Measurements from ENCODE around the gene SMAP1.

SMAP1 gene

DNA sequence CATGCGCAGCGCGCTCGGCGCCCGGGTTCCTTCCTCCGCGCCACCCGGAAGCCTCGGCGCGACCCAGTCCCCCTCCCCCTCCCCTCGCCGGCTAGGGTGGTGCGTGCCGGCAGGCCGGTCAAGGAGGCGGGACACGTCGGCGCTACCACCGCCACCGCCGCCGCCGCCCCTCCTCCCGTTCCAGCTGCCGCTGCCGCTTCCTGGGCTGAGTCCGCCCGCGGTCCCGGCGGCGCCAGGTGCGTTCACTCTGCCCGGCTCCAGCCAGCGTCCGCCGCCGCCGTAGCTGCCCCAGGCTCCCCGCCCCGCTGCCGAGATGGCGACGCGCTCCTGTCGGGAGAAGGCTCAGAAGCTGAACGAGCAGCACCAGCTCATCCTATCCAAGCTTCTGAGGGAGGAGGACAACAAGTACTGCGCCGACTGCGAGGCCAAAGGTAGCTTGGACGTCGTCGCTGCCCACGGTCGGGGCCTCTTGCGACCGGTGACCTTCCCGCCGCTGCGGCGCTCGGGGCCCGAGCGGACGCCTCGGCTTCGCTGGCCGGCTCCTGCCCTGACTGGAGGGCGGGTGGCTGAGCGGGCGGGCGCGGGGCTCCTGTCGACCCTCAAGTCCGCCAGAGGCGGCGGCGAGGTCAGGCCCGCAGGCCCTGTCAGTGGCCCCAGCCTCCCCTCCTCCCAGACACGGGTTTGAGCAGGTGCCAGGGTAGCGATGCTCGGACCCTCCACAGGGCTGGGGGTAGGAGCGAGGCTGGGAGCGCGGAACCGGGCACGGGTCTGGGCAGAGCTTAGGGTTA lies at the start of gene SMAP1:
Gene SMAP1, plus strand, starts transcription at position 173 of the 788 bp plus-strand sequence. Its CDS starts 141 bp downstream, at position 314.
- Mint-ChIP-seq H3K4me1 (peaks cover 53% of the 10 kb centered on the region), H3K9me3 (no peaks in the 10 kb centered on the region)

DNA sequence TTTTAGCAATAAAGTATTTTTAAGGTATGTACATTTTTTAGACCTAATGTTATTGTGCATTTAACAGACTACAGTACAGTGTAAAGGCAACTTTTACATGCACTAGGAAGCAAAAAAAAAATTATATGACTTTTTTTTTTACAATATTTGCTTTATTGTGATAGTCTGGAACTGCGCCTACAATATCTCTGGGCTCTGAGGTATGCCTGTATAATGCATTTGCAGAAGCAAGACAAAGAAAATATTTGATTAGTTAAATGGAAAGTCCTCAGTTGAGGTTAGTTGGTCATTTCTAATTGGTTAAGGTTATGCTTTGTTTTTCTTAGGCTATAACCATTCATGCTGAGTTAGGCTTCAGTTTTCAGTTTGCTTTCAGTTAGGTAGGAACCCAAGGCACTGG lies 46.9 kb upstream of the SMAP1 start:
- no peaks in the 10 kb centered on the region for H3K4me1 Mint-ChIP-seq
- ATAC-seq (no peak), DNase-seq (ENCODE audit: low spot score in 2 of 2) (no peak)
- H3K4me3 Mint-ChIP-seq = no peak overlapping the region
- H3K27ac Mint-ChIP-seq = no peak overlapping the region
- no peaks in the 10 kb centered on the region for H3K36me3 Mint-ChIP-seq
- H3K9me3 Mint-ChIP-seq = no peaks in the 10 kb centered on the region

More for the DNA sequence above, at the start of gene SMAP1:
- peak; percentile 93 to 96 for DNase-seq (ENCODE audit: low spot score in 2 of 2)
- peak; percentile 94 for ATAC-seq
- H3K4me3 Mint-ChIP-seq = peak within 1 kb of the TSS; percentile 91
- peak within 1 kb of the TSS; percentile 93 for H3K27ac Mint-ChIP-seq
- H3K36me3 Mint-ChIP-seq = peaks cover 6% of the 10 kb centered on the region

DNA sequence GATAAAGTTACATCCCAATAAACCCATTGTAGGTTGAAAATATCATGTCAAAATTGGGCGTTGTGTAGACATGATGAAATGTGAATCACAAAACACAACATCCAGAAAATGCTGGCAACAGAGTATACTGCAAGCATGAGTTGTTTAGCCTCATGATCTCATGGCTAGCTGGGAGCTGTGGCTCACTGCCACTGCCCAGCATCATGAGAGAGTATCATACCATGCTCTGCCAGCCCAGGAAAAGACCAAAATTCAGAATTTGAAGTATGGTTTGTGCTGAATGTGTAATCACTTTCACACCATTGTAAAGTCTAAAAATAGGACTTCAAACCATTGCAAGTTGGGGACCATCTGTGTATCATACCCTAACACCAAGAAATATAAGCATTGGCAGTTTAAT lies 45.2 kb upstream of the SMAP1 start:
- Mint-ChIP-seq H3K27ac (no peak overlapping the region), H3K4me3 (no peak overlapping the region), H3K36me3 (no peaks in the 10 kb centered on the region), H3K9me3 (no peaks in the 10 kb centered on the region), H3K4me1 (no peaks in the 10 kb centered on the region)
- ATAC-seq (no peak), DNase-seq (ENCODE audit: low spot score in 2 of 2) (no peak)

DNA sequence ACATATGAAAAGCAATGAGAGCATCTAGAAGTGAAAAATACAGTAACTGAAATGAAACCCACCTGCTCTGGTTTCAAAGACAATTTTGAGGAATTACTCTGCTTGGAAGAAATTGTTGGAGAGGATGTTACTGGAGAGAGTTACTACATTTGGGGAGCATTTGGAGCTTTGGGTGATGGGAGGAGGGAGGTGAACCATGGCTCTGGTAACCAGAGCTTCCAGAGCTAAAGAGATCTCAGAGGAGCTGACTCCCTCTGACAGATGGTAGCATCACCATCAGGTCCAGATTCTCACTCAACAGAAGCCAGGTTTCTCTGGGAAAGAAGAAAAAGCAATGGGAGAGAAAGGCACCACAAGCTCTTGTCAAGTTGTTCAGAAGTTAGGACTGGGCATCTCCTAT lies 42.2 kb upstream of the SMAP1 start:
- ATAC-seq = no peak
- Mint-ChIP-seq H3K4me3 (no peak overlapping the region), H3K9me3 (no peaks in the 10 kb centered on the region), H3K36me3 (no peaks in the 10 kb centered on the region), H3K27ac (no peak overlapping the region), H3K4me1 (no peaks in the 10 kb centered on the region)
- no peak for DNase-seq (ENCODE audit: low spot score in 2 of 2)

DNA sequence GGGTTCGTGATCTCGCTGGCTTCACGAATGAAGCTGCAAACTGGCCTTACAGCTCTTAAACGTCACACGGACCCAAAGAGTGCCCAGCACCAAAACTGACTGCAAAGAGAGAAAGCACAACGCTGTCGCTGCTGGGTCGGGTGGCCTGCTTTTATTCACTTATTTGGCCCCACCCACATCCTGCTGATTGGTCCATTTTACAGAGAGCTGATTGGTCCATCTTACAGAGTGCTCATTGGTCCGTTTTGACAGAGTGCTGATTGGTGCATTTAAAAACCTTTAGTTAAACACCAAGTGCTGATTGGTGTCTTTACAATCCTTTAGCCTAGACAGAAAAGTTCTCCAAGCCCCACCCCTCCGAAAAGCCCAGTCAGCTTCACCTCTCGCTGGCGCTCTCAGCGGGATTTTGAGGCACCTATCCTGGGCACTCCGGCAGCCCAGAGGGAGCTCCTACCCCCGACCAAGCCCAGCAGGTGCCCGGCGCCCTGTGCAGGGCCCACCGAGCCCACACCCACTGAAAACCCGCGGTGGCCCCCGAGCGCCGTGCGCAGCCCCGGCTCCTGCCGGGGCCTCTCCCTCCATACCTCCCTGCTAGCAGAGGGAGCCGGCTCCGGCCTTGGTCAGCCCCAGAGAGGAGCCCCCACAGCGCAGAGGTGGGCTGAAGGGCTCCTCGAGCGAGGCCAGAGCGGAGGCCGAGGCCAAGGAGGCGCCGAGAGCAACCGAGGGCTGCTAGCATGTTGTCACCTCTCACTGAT lies 40.0 kb upstream of the SMAP1 start:
- ATAC-seq (no peak), DNase-seq (ENCODE audit: low spot score in 2 of 2) (no peak)
- H3K4me3 Mint-ChIP-seq = no peak overlapping the region
- H3K27ac Mint-ChIP-seq = no peak overlapping the region
- H3K4me1 Mint-ChIP-seq = no peaks in the 10 kb centered on the region
- no peaks in the 10 kb centered on the region for H3K9me3 Mint-ChIP-seq
- H3K36me3 Mint-ChIP-seq = no peaks in the 10 kb centered on the region

DNA sequence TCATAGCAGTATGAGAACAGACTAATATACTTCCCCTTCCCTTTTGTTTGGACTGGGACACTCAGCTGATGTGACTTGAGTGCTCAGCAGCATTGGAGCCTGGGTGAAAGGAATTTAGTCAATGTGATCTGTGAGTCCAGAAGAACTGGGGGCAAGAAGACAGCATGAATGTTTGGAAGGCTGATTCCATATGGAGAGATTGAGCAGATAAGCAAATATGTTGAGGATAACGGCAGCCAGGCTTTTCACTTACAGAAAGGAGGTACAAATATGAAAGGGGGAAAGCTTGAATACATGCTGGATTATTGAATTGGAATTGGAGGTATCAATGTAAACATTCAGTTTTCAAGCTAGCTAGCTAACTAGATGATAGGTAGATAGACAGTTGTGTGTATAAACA lies 37.8 kb upstream of the SMAP1 start:
- no peak for DNase-seq (ENCODE audit: low spot score in 2 of 2)
- no peak overlapping the region for H3K27ac Mint-ChIP-seq
- no peak overlapping the region for H3K4me3 Mint-ChIP-seq
- H3K36me3 Mint-ChIP-seq = no peaks in the 10 kb centered on the region
- no peaks in the 10 kb centered on the region for H3K4me1 Mint-ChIP-seq
- H3K9me3 Mint-ChIP-seq = no peaks in the 10 kb centered on the region
- ATAC-seq = no peak

DNA sequence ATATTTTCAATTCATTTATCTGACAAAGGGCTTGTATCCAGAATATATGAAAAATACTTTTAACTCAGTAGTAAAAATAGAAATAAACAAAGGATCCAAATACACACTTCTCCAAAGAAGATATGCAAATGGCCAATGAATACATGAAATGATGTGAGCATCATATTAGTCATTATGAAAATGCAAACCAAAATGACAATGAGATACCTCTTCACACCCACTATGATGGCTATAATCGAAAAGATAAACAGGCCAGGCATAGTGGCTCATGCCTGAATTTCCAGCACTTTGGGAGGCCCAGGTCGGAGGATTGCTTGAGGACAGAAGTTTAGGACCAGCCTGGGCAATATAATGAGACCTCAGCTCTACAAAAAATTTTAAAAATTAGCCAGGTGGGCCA lies 33.8 kb upstream of the SMAP1 start:
- Mint-ChIP-seq H3K36me3 (no peaks in the 10 kb centered on the region), H3K4me3 (no peak overlapping the region), H3K27ac (no peak overlapping the region), H3K9me3 (no peaks in the 10 kb centered on the region), H3K4me1 (no peaks in the 10 kb centered on the region)
- ATAC-seq = peak; percentile 75
- DNase-seq (ENCODE audit: low spot score in 2 of 2) = no peak

DNA sequence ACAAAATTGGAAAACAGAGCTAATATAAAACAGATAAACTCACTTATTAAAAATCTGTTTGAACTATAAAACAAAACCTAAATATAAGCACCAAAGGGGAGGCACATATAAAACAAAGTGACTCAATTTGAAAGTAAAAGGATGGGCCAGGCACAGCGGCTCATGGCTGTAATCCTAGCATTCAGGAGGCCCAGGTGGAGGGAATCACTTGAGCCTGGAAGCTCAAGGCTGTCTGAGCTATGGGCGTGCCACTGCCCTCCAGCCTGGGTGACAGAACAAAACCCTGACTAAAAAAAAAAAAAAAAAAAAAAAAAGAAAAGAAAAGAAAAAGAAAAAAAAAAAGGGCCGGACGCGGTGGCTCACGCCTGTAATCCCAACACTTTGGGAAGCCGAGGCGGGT lies 31.1 kb upstream of the SMAP1 start:
- Mint-ChIP-seq H3K4me1 (no peaks in the 10 kb centered on the region), H3K4me3 (no peak overlapping the region), H3K36me3 (no peaks in the 10 kb centered on the region), H3K9me3 (no peaks in the 10 kb centered on the region), H3K27ac (no peak overlapping the region)
- ATAC-seq (no peak), DNase-seq (ENCODE audit: low spot score in 2 of 2) (no peak)

DNA sequence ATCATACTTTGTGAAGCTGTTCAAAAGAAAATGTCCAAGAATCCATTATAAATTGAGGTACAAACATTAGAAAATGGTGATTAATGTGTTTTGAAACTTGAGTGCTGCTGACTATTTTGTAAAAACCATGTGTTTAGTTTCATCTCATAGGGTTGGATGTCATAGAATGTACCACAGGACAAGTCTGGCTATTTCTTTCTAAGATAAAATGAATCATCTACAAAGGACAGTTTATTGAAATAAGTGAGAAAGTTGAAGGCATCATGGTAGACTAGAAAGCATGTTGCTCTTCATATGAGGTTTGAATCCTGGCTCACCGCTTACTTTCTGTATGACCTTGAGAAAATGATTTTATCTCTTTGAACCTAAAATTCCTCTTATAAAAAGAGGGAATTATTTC lies 29.2 kb upstream of the SMAP1 start:
- H3K36me3 Mint-ChIP-seq = no peaks in the 10 kb centered on the region
- no peaks in the 10 kb centered on the region for H3K4me1 Mint-ChIP-seq
- H3K27ac Mint-ChIP-seq = no peak overlapping the region
- peak; percentile 54 for ATAC-seq
- no peak overlapping the region for H3K4me3 Mint-ChIP-seq
- no peaks in the 10 kb centered on the region for H3K9me3 Mint-ChIP-seq
- no peak for DNase-seq (ENCODE audit: low spot score in 2 of 2)

DNA sequence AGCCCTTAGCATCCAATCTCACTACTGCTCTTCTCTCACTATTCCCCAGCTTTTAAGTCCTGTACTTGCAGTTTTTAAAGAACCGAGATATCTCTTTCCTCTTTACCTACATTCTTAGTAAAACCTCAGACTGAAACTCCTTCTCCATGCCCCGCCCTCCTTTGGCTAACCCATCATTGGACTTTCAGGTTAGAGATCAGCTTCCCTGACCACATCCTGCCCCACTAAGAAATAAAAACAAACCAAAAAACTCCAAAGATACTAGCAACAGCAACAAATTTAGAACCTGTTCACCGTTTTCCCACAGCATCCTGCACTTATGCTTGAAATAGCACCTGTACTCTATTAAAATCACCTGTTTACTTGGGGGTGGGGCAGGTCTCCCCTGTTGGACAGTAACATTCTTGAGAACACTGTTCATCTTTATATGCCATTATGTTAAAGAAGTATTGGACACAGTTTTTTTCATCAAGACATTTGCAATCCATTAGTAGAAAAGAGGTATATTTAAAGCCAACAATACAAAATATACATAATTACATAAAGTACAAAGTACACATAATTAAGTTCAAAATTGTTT lies 16.3 kb upstream of the SMAP1 start:
- peak overlapping the region; percentile 30 for H3K27ac Mint-ChIP-seq
- ATAC-seq = peak; percentile 94
- peaks cover 12% of the 10 kb centered on the region for H3K4me1 Mint-ChIP-seq
- DNase-seq (ENCODE audit: low spot score in 2 of 2) = peak; percentile 17 to 67
- peak overlapping the region; percentile 24 for H3K4me3 Mint-ChIP-seq
- no peaks in the 10 kb centered on the region for H3K36me3 Mint-ChIP-seq
- no peaks in the 10 kb centered on the region for H3K9me3 Mint-ChIP-seq

DNA sequence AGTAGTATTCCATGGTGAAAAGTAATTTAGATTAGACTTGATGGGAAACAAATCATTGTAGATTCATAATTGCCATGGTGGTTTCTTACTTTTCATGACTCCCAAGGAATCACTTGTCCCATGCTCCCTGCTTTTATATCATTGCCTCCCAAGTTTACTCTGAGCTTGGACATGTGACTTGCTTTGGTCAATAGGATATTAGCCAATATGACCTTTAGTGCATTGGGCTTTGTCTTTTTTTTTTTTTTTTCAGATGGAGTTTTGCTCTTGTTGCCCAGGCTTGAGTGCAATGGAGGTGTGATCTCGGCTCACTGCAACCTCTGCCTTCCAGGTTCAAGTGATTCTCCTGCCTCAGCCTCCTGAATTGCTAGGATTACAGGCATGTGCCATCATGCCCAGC lies 15.5 kb upstream of the SMAP1 start:
- H3K36me3 Mint-ChIP-seq = no peaks in the 10 kb centered on the region
- H3K9me3 Mint-ChIP-seq = no peaks in the 10 kb centered on the region
- DNase-seq (ENCODE audit: low spot score in 2 of 2) (no peak), ATAC-seq (no peak)
- H3K4me1 Mint-ChIP-seq = peaks cover 12% of the 10 kb centered on the region
- no peak overlapping the region for H3K4me3 Mint-ChIP-seq
- no peak overlapping the region for H3K27ac Mint-ChIP-seq

DNA sequence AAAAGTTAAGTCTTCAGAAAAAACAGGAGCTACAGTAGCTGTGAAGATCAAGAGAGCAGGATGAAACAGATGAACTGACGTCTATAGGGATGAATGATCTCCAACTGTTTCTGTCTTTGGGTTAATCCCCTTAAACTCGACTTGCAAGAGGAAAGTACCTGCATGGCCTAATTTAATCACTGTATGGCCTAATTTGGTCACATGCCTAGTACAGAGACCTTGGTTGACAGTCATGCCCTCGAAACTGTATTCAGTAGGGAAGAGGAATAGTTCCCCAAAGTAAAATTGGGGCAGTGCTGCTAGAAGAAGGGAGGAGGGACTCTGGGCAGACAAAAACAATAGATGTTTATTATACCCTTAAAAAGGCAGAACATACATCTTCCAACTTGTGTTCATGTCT lies 10.0 kb upstream of the SMAP1 start:
- Mint-ChIP-seq H3K4me1 (no peaks in the 10 kb centered on the region), H3K9me3 (no peaks in the 10 kb centered on the region), H3K36me3 (no peaks in the 10 kb centered on the region), H3K4me3 (no peak overlapping the region), H3K27ac (no peak overlapping the region)
- ATAC-seq (no peak), DNase-seq (ENCODE audit: low spot score in 2 of 2) (peak in 1 of 2 donors; percentile 12)

DNA sequence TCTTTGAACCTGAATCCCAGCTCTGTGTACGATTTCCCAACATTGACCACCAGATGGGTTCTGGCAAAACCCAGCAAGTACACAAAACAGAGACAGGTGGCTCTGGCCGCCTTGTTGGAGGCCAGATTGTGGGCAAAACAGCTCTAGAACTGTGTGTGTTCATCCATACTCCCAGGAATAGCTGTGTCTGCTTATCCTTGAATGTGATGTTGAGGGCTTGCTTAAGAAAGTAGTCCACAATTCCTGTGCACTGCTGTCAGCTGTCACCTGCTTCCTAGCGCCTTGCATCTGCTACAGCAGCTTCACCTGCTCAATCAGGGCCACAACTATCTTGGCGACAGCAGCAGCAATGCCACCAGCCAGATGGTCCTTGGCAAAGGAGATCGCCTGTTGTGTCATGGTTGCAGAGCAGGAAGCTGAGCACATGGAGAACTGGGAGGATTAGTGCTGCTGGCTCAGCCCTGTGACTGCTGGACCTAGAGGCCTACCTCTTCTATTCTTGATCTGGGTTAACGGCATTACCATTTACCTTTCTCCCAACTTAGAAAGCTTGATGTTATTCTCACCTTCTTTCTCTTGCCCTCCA lies 3.7 kb upstream of the SMAP1 start:
- Mint-ChIP-seq H3K4me3 (no peak overlapping the region), H3K4me1 (peaks cover 14% of the 10 kb centered on the region), H3K9me3 (no peaks in the 10 kb centered on the region), H3K27ac (no peak overlapping the region), H3K36me3 (peaks cover 6% of the 10 kb centered on the region)
- no peak for ATAC-seq
- DNase-seq (ENCODE audit: low spot score in 2 of 2) = no peak

DNA sequence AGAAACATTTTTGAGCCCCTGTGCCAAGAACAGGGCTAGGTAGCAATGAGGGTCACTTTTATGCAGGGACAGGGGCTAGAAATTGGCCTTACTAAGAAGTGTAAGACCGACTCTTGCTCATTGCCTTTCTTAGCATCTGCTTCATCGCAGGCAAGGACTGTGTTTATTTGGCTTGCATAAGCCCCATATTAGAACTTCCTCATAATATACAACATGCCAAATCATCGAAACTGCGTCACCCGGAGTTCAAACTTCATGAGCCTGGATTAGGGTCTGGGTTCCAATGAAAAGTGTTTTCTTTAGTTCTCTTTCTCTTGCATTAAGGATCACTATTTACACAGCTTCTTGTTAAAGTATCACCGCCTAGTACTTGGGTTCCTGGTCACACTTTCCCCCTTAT lies 977 bp upstream of the SMAP1 start:
- H3K9me3 Mint-ChIP-seq = no peaks in the 10 kb centered on the region
- H3K36me3 Mint-ChIP-seq = peaks cover 6% of the 10 kb centered on the region
- H3K4me3 Mint-ChIP-seq = peak overlapping the region; percentile 91
- peak overlapping the region; percentile 93 for H3K27ac Mint-ChIP-seq
- peaks cover 41% of the 10 kb centered on the region for H3K4me1 Mint-ChIP-seq
- ATAC-seq (no peak), DNase-seq (ENCODE audit: low spot score in 2 of 2) (no peak)

DNA sequence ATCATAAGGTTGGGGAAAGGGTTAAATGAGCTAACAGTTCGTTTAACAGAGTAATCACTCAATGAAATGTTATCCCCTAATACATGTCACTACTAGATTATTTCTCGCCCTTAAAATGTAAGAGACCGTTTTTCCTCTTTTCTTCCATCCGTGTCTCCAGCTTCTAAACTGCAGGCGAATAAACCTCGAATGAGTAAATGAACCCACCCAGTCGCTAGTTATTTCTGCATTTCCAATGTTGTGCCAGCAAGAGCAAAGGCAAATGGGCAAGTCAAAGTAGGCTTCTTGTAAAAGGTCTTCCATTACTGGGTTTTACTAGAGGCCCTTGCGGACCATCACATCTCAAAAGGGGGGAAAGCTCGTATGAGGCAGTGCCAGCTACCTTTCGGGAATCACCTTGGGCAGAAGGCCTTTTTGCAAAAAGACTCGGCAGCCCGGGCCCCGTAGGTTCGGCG lies 400 bp upstream of the SMAP1 start:
- peaks cover 6% of the 10 kb centered on the region for H3K36me3 Mint-ChIP-seq
- H3K4me3 Mint-ChIP-seq = peak overlapping the region; percentile 91
- peaks cover 46% of the 10 kb centered on the region for H3K4me1 Mint-ChIP-seq
- ATAC-seq = no peak
- H3K27ac Mint-ChIP-seq = peak overlapping the region; percentile 93
- no peaks in the 10 kb centered on the region for H3K9me3 Mint-ChIP-seq
- no peak for DNase-seq (ENCODE audit: low spot score in 2 of 2)
